GM23338 (cell line): ENCODE results near the gene KCNMB1.

Experiments used
- CTCF ChIP-seq, 2 experiments: fragments of 200-600 bp in 1 of 2; sonication (generic) in 1 of 2; conservative IDR thresholded peaks; 2 replicates each; pipeline versions ENCODE4 v1.5.1 to v1.6.1; 2016 to 2017; ENCODE audit warnings: antibody characterized with exemption in 2 of 2, low read depth in 2 of 2, mild to moderate bottlenecking in 2 of 2, moderate library complexity in 1 of 2
- EZH2 ChIP-seq: fragments of 200-600 bp; sonication (generic); IDR thresholded peaks from one replicate; pipeline ENCODE4 v1.8.0; 2017; ENCODE audit warnings: antibody characterized with exemption, mild to moderate bottlenecking, low read depth; ENCODE audit not compliant: unreplicated experiment
- EZH2phosphoT487 ChIP-seq: fragments of 200-600 bp; sonication (generic); IDR thresholded peaks from one replicate; pipeline ENCODE4 v1.8.1; 2018; ENCODE audit warnings: antibody characterized with exemption; ENCODE audit not compliant: unreplicated experiment
- POLR2AphosphoS5 ChIP-seq: IDR thresholded peaks from 2 replicates; pipeline ENCODE4 v1.6.1; 2016; ENCODE audit warnings: antibody characterized with exemption, low read depth
- REST ChIP-seq: IDR thresholded peaks from one replicate; pipeline ENCODE4 v1.6.1; 2018; ENCODE audit warnings: antibody characterized with exemption; ENCODE audit not compliant: unreplicated experiment

DNA sequence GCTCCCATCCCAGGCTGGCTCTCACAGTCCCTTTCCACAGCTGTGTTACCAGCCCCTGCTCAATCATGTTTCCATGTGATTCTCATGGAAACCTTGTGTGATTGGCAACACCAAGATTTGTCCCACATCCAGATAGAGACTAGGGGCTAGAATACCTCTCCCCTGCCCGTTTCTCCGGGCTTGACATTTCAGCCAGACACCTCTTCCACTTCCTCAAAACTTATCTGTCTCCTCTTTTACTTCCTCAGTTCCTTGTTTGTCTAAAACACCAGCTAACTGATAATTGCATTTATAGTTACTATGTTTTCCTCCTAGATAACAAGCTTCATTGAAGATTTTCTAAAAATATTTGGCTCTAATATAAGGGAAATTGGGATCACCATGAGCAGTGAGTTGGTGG is 16.6 kb upstream of the KCNMB1 start:
- TF ChIP-seq CTCF (conservative IDR thresholded peaks at IDR 0.05; ENCODE audit: low read depth in 2 of 2): no peak
- TF ChIP-seq POLR2AphosphoS5: no peak
- TF ChIP-seq EZH2phosphoT487: no peak
- TF ChIP-seq EZH2: no peak
- no peak for TF ChIP-seq REST
